Activated T-cell treated with anti-CD3 and anti-CD28 coated beads for 1 hour (primary cell): Measurements from ENCODE around the gene TOP3A.
"Not testable (repeated sequence)": the region's sequence is repeated elsewhere in the genome, so short reads cannot be mapped to it uniquely, and the experiment has no call there.

Source experiments
- DNase-seq: peaks from one replicate; pipeline ENCODE4 v3.0.0-alpha.2; 2020; ENCODE audit warnings: low read depth

Gene TOP3A

GRCh38 chr17:18314731-18315561 is at the start of gene TOP3A, which contains the start of gene SMCR8:
Gene TOP3A, minus strand, starts transcription at chr17:18314994. Its CDS starts 216 bp downstream, at chr17:18314778.
Gene SMCR8, plus strand, starts transcription at chr17:18315293. Its CDS starts 497 bp downstream, at chr17:18315790.
- peak; percentile 95 for DNase-seq

- DNase-seq, result no peak
These were observed 49.4 kb upstream of the TOP3A start for GRCh38 chr17:18364166-18364565.

GRCh38 chr17:18363101-18364049 is 48.6 kb upstream of the TOP3A start, which contains the start of gene SHMT1:
Gene SHMT1, minus strand, starts transcription at chr17:18363550. Its CDS starts 7,569 bp downstream, at chr17:18355981.
- DNase-seq, result peak; percentile 87

GRCh38 chr17:18362698-18363100 is 47.9 kb upstream of the TOP3A start:
- DNase-seq, result no peak

GRCh38 chr17:18361837-18362697 is 47.3 kb upstream of the TOP3A start:
- DNase-seq, result no peak

GRCh38 chr17:18360518-18360917 is 45.7 kb upstream of the TOP3A start:
- no peak for DNase-seq

GRCh38 chr17:18356624-18357023 is 41.8 kb upstream of the TOP3A start:
- DNase-seq, result no peak

- DNase-seq, result no peak
These were observed 38.7 kb upstream of the TOP3A start for GRCh38 chr17:18353541-18353940.

GRCh38 chr17:18344021-18344420 is 29.2 kb upstream of the TOP3A start:
- no peak for DNase-seq

GRCh38 chr17:18339933-18340332 is 25.1 kb upstream of the TOP3A start:
- DNase-seq, result no peak

- not testable (repeated sequence) for DNase-seq
These were observed 23.4 kb upstream of the TOP3A start for GRCh38 chr17:18338158-18338557.

- DNase-seq, result no peak
These were observed 18.2 kb upstream of the TOP3A start for GRCh38 chr17:18332909-18333489.

GRCh38 chr17:18331879-18332278 is 17.1 kb upstream of the TOP3A start:
- no peak for DNase-seq

- no peak for DNase-seq
These were observed 13.9 kb upstream of the TOP3A start for GRCh38 chr17:18328643-18329204.

- DNase-seq, result no peak
These were observed 12.8 kb upstream of the TOP3A start for GRCh38 chr17:18327556-18327955.

GRCh38 chr17:18327093-18327492 is 12.3 kb upstream of the TOP3A start:
- DNase-seq, result no peak

- no peak for DNase-seq
These were observed 11.8 kb upstream of the TOP3A start for GRCh38 chr17:18326572-18326971.

- DNase-seq, result no peak
These were observed 11.2 kb upstream of the TOP3A start for GRCh38 chr17:18326039-18326438.

- no peak for DNase-seq
These were observed 9.6 kb upstream of the TOP3A start for GRCh38 chr17:18324140-18325050.
